GM19023 (cell line): Measurements from ENCODE around the gene LRGUK.
"Not testable (repeated sequence)": the region's sequence is repeated elsewhere in the genome, so short reads cannot be mapped to it uniquely, and the experiment has no call there.

Experiments used
- ATAC-seq: cut with Tn5 transposase; IDR thresholded peaks from one replicate; pipeline ENCODE4 v1.9.1; 2021; ENCODE audit warnings: mild to moderate bottlenecking, moderate library complexity; ENCODE audit not compliant: unreplicated experiment

Gene LRGUK

GRCh38 chr7:134126966-134127848 is at the start of gene LRGUK:
Gene LRGUK, plus strand, starts transcription at chr7:134127340. Its CDS starts 28 bp downstream, at chr7:134127368.
- peak; percentile 100 for ATAC-seq

GRCh38 chr7:134077560-134077959 is 49.6 kb upstream of the LRGUK start:
- ATAC-seq, result not testable (repeated sequence)

- ATAC-seq, result no peak
Observed at GRCh38 chr7:134078991-134079390, 48.1 kb upstream of the LRGUK start.

GRCh38 chr7:134081695-134082094 is 45.4 kb upstream of the LRGUK start:
- ATAC-seq, result no peak

GRCh38 chr7:134083766-134084487 is 43.2 kb upstream of the LRGUK start:
- ATAC-seq, result no peak

GRCh38 chr7:134084488-134085144 is 42.5 kb upstream of the LRGUK start:
- no peak for ATAC-seq

GRCh38 chr7:134085311-134085710 is 41.8 kb upstream of the LRGUK start:
- ATAC-seq, result no peak

- no peak for ATAC-seq
Observed at GRCh38 chr7:134086998-134087735, 40.0 kb upstream of the LRGUK start.

- no peak for ATAC-seq
Observed at GRCh38 chr7:134088199-134088598, 38.9 kb upstream of the LRGUK start.

- no peak for ATAC-seq
Observed at GRCh38 chr7:134089446-134089845, 37.7 kb upstream of the LRGUK start.

- no peak for ATAC-seq
Observed at GRCh38 chr7:134098072-134098471, 29.1 kb upstream of the LRGUK start.

- no peak for ATAC-seq
Observed at GRCh38 chr7:134101716-134102115, 25.4 kb upstream of the LRGUK start.

- no peak for ATAC-seq
Observed at GRCh38 chr7:134104166-134104565, 23.0 kb upstream of the LRGUK start.

- ATAC-seq, result no peak
Observed at GRCh38 chr7:134105841-134106240, 21.3 kb upstream of the LRGUK start.

GRCh38 chr7:134108802-134109201 is 18.3 kb upstream of the LRGUK start:
- no peak for ATAC-seq

GRCh38 chr7:134113655-134114054 is 13.5 kb upstream of the LRGUK start:
- no peak for ATAC-seq

GRCh38 chr7:134114992-134115391 is 12.1 kb upstream of the LRGUK start:
- no peak for ATAC-seq

GRCh38 chr7:134120405-134120804 is 6.7 kb upstream of the LRGUK start:
- ATAC-seq, result no peak

- no peak for ATAC-seq
Observed at GRCh38 chr7:134121632-134122139, 5.5 kb upstream of the LRGUK start.

GRCh38 chr7:134122980-134123379 is 4.2 kb upstream of the LRGUK start:
- ATAC-seq, result no peak

GRCh38 chr7:134126146-134126545 is 994 bp upstream of the LRGUK start:
- no peak for ATAC-seq
